GM23338 (cell line): Measurements from ENCODE around the gene TERB1. TPM values are rescaled to one million over a fixed set of nuclear protein-coding genes. Genes with fewer than 3 reads are reported as not detected.
A peak's percentile ranks its signal among the peaks of the same experiment; 100 is the strongest.

Source experiments
- ATAC-seq: fragments of 200-7000 bp; cut with Tn5 transposase; 3 replicates; pipeline ENCODE4 v1.9.1; 2020
- DNase-seq: peaks from one replicate; pipeline ENCODE4 v3.0.0-alpha.2; 2015; ENCODE audit warnings: low spot score
- H2AFZ ChIP-seq: fragments of 200-600 bp; sonication (generic); 2 replicates; pipeline ENCODE4 v1.8.0; 2016; ENCODE audit warnings: antibody characterized with exemption, mild to moderate bottlenecking, moderate library complexity
- H3F3A ChIP-seq: fragments of 200-600 bp; sonication (generic); replicated peaks from 2 replicates; pipeline ENCODE4 v1.8.0; 2017; ENCODE audit warnings: antibody characterized with exemption, mixed run types, low read depth
- H3K27ac ChIP-seq: fragments of 200-600 bp; sonication (generic); 2 replicates; pipeline ENCODE4 v1.6.1; 2016; ENCODE audit warnings: low read depth
- H3K27me3 ChIP-seq: fragments of 200-600 bp; sonication (generic); 2 replicates; pipeline ENCODE4 v1.8.0; 2016; ENCODE audit warnings: mild to moderate bottlenecking, mixed run types, moderate library complexity; ENCODE audit not compliant: insufficient read depth
- H3K36me3 ChIP-seq: fragments of 200-600 bp; sonication (generic); 2 replicates; pipeline ENCODE4 v1.8.0; 2016; ENCODE audit warnings: mild to moderate bottlenecking; ENCODE audit not compliant: insufficient read depth
- H3K4me1 ChIP-seq: fragments of 200-600 bp; sonication (generic); 2 replicates; pipeline ENCODE4 v1.8.0; 2016; ENCODE audit warnings: mild to moderate bottlenecking, moderate library complexity; ENCODE audit not compliant: insufficient read depth
- H3K4me2 ChIP-seq: fragments of 200-600 bp; sonication (generic); 2 replicates; pipeline ENCODE4 v1.7.1; 2017; ENCODE audit warnings: mixed run types
- H3K4me3 ChIP-seq: fragments of 200-600 bp; sonication (generic); 2 replicates; pipeline ENCODE4 v1.6.1; 2016; ENCODE audit warnings: mixed run types
- H3K79me2 ChIP-seq: fragments of 200-600 bp; sonication (generic); replicated peaks from 2 replicates; pipeline ENCODE4 v1.8.0; 2017; ENCODE audit warnings: mild to moderate bottlenecking; ENCODE audit not compliant: insufficient read depth
- H3K9me2 ChIP-seq: fragments of 200-600 bp; sonication (generic); 2 replicates; pipeline ENCODE4 v1.8.0; 2017; ENCODE audit not compliant: insufficient read depth
- H4K20me1 ChIP-seq: fragments of 200-600 bp; sonication (generic); replicated peaks from 2 replicates; pipeline ENCODE4 v1.8.0; 2017; ENCODE audit warnings: mild to moderate bottlenecking; ENCODE audit not compliant: insufficient read depth
- H3K27ac Mint-ChIP-seq: 2 replicates; pipeline ENCODE4 v1.8.0; 2020; ENCODE audit warnings: inconsistent platforms, mild to moderate bottlenecking, moderate library complexity, mixed read lengths
- H3K27me3 Mint-ChIP-seq: 3 replicates; pipeline ENCODE4 v1.8.0; 2022; ENCODE audit warnings: low read depth, mild to moderate bottlenecking, moderate library complexity, mixed read lengths, inconsistent platforms; ENCODE audit not compliant: insufficient read depth, poor library complexity
- H3K36me3 Mint-ChIP-seq: 3 replicates; pipeline ENCODE4 v1.8.0; 2021; ENCODE audit warnings: low read depth, mild to moderate bottlenecking, inconsistent platforms, moderate library complexity, mixed read lengths
- H3K4me1 Mint-ChIP-seq: 3 replicates; pipeline ENCODE4 v1.8.0; 2020; ENCODE audit warnings: mild to moderate bottlenecking, inconsistent platforms, mixed read lengths
- H3K4me3 Mint-ChIP-seq: 3 replicates; pipeline ENCODE4 v1.8.0; 2021; ENCODE audit warnings: moderate library complexity, mild to moderate bottlenecking, inconsistent platforms, mixed read lengths
- H3K9me3 Mint-ChIP-seq: 3 replicates; pipeline ENCODE4 v1.8.0; 2020; ENCODE audit warnings: moderate library complexity, mild to moderate bottlenecking, inconsistent platforms, mixed read lengths
- CREB1 ChIP-seq: fragments of 250-450 bp; sonication (Bioruptor Pico); IDR thresholded peaks from 2 replicates; pipeline ENCODE4 v1.5.0; 2020; ENCODE audit warnings: low read depth, mild to moderate bottlenecking, moderate library complexity
- EZH2 ChIP-seq: fragments of 200-600 bp; sonication (generic); IDR thresholded peaks from one replicate; pipeline ENCODE4 v1.8.0; 2017; ENCODE audit warnings: antibody characterized with exemption, mild to moderate bottlenecking, low read depth; ENCODE audit not compliant: unreplicated experiment
- EZH2phosphoT487 ChIP-seq: fragments of 200-600 bp; sonication (generic); IDR thresholded peaks from one replicate; pipeline ENCODE4 v1.8.1; 2018; ENCODE audit warnings: antibody characterized with exemption; ENCODE audit not compliant: unreplicated experiment
- JUNB ChIP-seq: IDR thresholded peaks from one replicate; pipeline ENCODE4 v1.6.1; 2016; ENCODE audit warnings: antibody characterized with exemption; ENCODE audit not compliant: unreplicated experiment
- NANOG ChIP-seq: IDR thresholded peaks from 2 replicates; pipeline ENCODE4 v1.6.1; 2016; ENCODE audit warnings: antibody characterized with exemption, borderline replicate concordance
- POLR2AphosphoS5 ChIP-seq: IDR thresholded peaks from 2 replicates; pipeline ENCODE4 v1.6.1; 2016; ENCODE audit warnings: antibody characterized with exemption, low read depth
- STAT1 ChIP-seq: IDR thresholded peaks from one replicate; pipeline ENCODE4 v1.6.1; 2016; ENCODE audit warnings: antibody characterized with exemption; ENCODE audit not compliant: unreplicated experiment
- ZNF114 ChIP-seq: fragments of 250-450 bp; sonication (Bioruptor Pico); IDR thresholded peaks from 2 replicates; pipeline ENCODE4 v1.5.0; 2020; ENCODE audit warnings: mild to moderate bottlenecking, moderate library complexity
- ZNF331 ChIP-seq: fragments of 250-450 bp; sonication (Bioruptor Pico); IDR thresholded peaks from 2 replicates; pipeline ENCODE4 v1.5.0; 2020; ENCODE audit warnings: low read depth, mild to moderate bottlenecking, moderate library complexity
- polyA plus RNA-seq: library from polyadenylated mRNA; unstranded; fragments of >200 nt; fragmentation: Nextera tagmentation; extraction: Ambion mirVana; gene quantifications from 2 replicates; pipeline ENCODE4 v1.2.1, GENCODE V29; 2016
- total RNA-seq: library from RNA; depleted of rRNA; stranded (reverse); fragments of >200 nt; shearing (Covaris generic); gene quantifications from 2 replicates; pipeline ENCODE4 v1.2.3, GENCODE V29; 2014
- TF ChIP-seq, protein P1 (sequence below): fragments of 250-450 bp; sonication (Bioruptor Pico); IDR thresholded peaks from 2 replicates; pipeline ENCODE4 v1.5.0; 2020; ENCODE audit warnings: mild to moderate bottlenecking, moderate library complexity
- TF ChIP-seq, protein P2 (sequence below): IDR thresholded peaks from one replicate; pipeline ENCODE4 v1.6.1; 2018; ENCODE audit warnings: antibody characterized with exemption; ENCODE audit not compliant: unreplicated experiment

TERB1 gene
- total and polyA plus RNA-seq, 2 experiments from 2014 or later, result not detected

DNA sequence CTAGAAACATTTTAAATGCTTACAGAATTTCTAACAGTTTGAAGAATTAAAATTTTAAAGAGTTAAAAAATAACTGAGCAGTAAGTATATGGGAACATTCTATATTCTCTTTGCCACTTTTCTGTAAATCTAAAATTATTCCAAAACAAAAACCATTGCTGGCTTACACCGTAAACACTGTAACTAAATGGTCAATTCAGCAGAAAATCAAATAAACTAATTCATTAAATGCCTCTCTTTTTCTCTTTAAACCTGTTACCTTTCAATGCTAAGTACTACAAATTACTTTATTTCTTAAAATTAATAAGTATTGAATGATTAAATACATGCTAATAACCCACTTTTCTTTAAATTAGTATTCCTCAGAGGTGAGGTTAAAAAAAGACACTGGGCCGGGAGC lies 14.0 kb downstream of the TERB1 start (continued):
- TF ChIP-seq, protein P1, sequence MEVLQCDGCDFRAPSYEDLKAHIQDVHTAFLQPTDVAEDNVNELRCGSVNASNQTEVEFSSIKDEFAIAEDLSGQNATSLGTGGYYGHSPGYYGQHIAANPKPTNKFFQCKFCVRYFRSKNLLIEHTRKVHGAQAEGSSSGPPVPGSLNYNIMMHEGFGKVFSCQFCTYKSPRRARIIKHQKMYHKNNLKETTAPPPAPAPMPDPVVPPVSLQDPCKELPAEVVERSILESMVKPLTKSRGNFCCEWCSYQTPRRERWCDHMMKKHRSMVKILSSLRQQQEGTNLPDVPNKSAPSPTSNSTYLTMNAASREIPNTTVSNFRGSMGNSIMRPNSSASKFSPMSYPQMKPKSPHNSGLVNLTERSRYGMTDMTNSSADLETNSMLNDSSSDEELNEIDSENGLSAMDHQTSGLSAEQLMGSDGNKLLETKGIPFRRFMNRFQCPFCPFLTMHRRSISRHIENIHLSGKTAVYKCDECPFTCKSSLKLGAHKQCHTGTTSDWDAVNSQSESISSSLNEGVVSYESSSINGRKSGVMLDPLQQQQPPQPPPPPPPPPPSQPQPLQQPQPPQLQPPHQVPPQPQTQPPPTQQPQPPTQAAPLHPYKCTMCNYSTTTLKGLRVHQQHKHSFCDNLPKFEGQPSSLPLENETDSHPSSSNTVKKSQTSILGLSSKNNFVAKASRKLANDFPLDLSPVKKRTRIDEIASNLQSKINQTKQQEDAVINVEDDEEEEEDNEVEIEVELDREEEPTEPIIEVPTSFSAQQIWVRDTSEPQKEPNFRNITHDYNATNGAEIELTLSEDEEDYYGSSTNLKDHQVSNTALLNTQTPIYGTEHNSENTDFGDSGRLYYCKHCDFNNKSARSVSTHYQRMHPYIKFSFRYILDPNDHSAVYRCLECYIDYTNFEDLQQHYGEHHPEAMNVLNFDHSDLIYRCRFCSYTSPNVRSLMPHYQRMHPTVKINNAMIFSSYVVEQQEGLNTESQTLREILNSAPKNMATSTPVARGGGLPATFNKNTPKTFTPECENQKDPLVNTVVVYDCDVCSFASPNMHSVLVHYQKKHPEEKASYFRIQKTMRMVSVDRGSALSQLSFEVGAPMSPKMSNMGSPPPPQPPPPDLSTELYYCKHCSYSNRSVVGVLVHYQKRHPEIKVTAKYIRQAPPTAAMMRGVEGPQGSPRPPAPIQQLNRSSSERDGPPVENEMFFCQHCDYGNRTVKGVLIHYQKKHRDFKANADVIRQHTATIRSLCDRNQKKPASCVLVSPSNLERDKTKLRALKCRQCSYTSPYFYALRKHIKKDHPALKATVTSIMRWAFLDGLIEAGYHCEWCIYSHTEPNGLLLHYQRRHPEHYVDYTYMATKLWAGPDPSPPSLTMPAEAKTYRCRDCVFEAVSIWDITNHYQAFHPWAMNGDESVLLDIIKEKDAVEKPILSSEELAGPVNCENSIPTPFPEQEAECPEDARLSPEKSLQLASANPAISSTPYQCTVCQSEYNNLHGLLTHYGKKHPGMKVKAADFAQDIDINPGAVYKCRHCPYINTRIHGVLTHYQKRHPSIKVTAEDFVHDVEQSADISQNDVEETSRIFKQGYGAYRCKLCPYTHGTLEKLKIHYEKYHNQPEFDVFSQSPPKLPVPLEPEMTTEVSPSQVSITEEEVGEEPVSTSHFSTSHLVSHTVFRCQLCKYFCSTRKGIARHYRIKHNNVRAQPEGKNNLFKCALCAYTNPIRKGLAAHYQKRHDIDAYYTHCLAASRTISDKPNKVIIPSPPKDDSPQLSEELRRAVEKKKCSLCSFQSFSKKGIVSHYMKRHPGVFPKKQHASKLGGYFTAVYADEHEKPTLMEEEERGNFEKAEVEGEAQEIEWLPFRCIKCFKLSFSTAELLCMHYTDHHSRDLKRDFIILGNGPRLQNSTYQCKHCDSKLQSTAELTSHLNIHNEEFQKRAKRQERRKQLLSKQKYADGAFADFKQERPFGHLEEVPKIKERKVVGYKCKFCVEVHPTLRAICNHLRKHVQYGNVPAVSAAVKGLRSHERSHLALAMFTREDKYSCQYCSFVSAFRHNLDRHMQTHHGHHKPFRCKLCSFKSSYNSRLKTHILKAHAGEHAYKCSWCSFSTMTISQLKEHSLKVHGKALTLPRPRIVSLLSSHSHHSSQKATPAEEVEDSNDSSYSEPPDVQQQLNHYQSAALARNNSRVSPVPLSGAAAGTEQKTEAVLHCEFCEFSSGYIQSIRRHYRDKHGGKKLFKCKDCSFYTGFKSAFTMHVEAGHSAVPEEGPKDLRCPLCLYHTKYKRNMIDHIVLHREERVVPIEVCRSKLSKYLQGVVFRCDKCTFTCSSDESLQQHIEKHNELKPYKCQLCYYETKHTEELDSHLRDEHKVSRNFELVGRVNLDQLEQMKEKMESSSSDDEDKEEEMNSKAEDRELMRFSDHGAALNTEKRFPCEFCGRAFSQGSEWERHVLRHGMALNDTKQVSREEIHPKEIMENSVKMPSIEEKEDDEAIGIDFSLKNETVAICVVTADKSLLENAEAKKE (CRISPR knock-in tag), result no peak
- TF ChIP-seq CREB1 (CRISPR knock-in tag) (no peak), ZNF114 (CRISPR knock-in tag) (no peak)

DNA sequence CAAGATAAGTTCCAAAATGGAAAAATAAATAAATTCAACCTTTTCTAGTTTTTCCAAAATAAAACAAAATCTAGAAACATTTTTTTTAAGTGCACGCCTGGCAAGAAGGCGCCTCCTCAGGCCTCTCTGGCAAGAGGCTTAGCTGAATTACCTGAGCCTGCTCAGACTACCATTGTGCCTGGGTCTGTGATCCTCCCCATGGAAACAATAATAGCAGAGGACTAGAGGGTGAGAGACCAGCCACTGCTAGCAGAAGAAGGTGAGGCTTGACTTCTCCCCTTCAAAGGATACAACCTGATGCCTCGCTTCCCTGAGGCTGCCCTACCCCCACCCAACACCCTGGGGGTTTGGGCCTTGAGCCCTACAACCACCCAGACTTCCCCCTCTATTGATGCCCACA lies 14.8 kb downstream of the TERB1 start:
- Histone ChIP-seq H3K79me2 (no peaks in the 10 kb centered on the region), H4K20me1 (no peaks in the 10 kb centered on the region), H3K9me2 (no peaks in the 10 kb centered on the region), H3K4me1 (no peaks in the 10 kb centered on the region), H3K27me3 (no peaks in the 10 kb centered on the region), H3F3A (no peaks in the 10 kb centered on the region), H3K27ac (no peak overlapping the region), H3K36me3 (no peaks in the 10 kb centered on the region), H3K4me3 (no peak overlapping the region), H2AFZ (no peak overlapping the region), H3K4me2 (no peak overlapping the region)
- Mint-ChIP-seq H3K27ac (no peak overlapping the region), H3K36me3 (no peaks in the 10 kb centered on the region), H3K9me3 (no peaks in the 10 kb centered on the region), H3K27me3 (no peaks in the 10 kb centered on the region), H3K4me3 (no peak overlapping the region), H3K4me1 (no peaks in the 10 kb centered on the region)
- DNase-seq, result no peak
- ATAC-seq, result peak; percentile 67
- no peak for TF ChIP-seq CREB1 (CRISPR knock-in tag)
- TF ChIP-seq EZH2, result no peak
- TF ChIP-seq EZH2phosphoT487, result no peak
- no peak for TF ChIP-seq STAT1
- no peak for TF ChIP-seq JUNB
- TF ChIP-seq POLR2AphosphoS5, result no peak
- no peak for TF ChIP-seq ZNF331 (CRISPR knock-in tag)
- TF ChIP-seq, protein P2, sequence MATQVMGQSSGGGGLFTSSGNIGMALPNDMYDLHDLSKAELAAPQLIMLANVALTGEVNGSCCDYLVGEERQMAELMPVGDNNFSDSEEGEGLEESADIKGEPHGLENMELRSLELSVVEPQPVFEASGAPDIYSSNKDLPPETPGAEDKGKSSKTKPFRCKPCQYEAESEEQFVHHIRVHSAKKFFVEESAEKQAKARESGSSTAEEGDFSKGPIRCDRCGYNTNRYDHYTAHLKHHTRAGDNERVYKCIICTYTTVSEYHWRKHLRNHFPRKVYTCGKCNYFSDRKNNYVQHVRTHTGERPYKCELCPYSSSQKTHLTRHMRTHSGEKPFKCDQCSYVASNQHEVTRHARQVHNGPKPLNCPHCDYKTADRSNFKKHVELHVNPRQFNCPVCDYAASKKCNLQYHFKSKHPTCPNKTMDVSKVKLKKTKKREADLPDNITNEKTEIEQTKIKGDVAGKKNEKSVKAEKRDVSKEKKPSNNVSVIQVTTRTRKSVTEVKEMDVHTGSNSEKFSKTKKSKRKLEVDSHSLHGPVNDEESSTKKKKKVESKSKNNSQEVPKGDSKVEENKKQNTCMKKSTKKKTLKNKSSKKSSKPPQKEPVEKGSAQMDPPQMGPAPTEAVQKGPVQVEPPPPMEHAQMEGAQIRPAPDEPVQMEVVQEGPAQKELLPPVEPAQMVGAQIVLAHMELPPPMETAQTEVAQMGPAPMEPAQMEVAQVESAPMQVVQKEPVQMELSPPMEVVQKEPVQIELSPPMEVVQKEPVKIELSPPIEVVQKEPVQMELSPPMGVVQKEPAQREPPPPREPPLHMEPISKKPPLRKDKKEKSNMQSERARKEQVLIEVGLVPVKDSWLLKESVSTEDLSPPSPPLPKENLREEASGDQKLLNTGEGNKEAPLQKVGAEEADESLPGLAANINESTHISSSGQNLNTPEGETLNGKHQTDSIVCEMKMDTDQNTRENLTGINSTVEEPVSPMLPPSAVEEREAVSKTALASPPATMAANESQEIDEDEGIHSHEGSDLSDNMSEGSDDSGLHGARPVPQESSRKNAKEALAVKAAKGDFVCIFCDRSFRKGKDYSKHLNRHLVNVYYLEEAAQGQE, result no peak
- no peak for TF ChIP-seq ZNF114 (CRISPR knock-in tag)
- TF ChIP-seq NANOG, result no peak
